DMS153 treated with DMSO at 0.1 percent for 48 hours (cell line): ENCODE results near the gene PCIF1.
"Not testable (repeated sequence)": the region's sequence is repeated elsewhere in the genome, so short reads cannot be mapped to it uniquely, and the experiment has no call there.

ENCODE experiments used
- DNase-seq: peaks from one replicate; lab custom pipeline; 2025; ENCODE audit not compliant: unreplicated experiment; lab: John Stamatoyannopoulos, UW

PCIF1 gene

DNA sequence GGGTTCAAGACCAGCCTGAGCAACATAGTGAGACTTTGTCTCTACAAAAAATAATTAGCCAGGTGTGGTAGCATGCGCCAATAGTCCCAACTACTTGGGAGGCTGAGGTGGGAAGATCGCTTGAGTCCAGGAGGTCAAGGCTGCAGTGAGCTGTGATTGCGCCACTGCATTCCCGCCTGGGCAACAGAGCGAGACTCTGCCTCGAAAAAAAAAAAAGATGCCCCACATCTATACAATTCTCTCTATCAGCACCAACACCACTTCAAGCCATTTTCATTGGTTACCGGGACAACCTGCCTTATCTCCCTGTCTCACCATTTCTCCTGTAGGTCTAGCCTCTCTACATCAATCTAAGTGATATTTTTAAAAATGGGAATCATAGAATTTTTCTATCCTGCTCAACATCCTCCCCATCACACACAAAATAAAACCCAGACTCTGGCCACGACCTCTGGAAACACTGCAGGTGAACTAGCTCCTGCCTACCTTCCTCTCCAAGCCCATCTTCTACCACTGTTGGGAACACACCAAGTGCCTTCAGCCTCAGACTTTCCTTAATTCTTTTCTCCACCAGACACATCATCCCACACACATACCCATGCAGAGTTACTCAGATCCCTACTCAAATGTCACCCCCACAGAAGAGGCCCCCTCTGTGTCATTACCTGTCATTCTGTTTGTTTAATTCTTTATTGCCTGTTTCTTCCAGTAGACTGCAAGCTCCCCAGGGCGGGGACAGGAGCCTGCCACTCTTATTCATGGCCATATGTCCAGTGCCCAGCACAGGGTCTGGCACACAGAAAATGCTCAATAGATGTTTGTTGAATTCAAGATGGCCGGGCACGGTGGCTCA, 12.9 kb upstream of the PCIF1 start:
- no peak for DNase-seq

DNA sequence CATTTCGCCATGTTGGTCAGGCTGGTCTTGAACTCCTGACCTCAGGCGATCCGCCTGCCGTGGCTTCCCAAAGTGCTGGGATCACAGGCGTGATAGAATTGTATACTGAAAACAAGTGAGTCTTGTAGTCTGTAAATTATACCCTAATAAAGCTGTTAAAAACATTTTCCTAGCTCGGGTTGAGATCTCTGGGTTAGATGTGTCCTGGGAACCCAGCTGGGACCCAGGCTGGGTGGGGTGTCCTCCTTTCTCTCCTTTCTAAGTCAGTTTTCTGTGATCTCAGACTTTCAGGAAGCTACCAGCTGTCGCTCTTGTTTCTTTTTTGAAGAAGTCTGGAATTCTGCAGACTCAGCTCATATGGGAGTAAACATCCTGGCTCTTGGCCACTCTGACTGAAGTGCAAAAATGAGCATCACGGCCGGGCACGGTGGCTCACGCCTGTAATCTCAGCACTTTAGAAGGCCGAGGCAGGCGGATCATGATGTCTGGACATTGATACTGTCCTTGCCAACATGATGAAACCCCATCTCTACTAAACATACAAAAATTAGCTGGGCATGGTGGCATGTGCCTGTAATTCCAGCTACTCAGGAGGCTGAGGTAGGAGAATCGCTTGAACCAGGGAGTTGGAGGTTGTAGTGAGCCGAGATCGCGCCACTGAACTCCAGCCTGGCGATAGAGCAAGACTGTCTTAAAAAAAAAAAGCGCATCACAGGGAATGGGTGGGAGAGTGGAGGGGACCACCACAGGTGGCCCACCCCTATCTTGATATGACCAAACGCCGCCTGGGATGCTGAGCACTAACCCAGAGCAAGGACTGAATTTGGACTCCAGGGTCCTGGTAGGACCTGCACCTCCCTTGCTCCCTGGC, 9.9 kb upstream of the PCIF1 start:
- DNase-seq = no peak

DNA sequence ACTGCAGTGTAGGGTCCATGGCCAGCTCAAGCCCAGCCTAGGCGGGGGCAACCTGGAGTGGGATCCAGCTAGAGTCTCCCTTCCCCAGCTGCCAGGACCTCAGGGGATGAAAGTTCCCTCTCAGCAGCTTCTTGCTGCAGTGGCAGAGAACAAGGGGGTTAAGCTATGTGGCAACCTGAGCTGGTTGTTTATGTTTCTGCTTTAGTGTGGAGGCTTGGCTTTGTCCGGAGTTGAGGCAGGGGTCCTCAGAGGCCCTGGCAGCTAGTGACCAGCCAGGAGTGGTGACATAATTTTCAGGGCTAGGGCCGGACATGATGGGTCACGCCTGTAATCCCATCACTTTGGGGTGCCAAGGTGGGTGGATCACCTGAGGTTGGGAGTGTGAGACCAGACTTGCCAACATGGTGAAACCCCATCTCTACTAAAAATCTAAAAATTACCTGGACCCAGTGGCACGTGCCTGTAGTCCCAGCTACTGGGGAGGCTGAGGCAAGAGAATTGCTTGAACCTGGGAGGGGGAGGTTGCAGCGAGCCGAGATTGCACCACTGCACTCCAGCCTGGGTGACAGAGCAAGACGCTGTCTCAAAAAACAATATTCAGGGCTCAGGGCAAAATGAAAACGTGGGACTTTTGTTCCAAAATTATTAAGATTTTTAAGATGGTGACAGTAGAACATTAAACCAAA, 8.5 kb upstream of the PCIF1 start:
- no peak for DNase-seq

DNA sequence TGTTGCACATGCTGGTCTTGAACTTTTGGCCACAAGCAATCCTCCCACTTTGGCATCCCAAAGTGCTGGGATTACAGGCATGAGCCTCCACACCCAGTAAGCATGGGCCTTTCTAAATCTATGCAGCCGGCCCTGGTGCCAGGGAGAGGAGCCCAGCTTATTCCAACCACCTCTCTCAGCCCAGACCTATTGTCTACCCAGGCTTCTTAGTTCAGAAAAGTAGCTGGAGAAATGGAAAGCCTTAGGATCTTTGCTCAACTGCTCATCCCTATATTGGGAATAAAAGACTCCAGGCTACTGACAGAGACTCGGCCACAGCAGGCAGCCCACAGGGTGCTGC, 7.8 kb upstream of the PCIF1 start:
- no peak for DNase-seq

DNA sequence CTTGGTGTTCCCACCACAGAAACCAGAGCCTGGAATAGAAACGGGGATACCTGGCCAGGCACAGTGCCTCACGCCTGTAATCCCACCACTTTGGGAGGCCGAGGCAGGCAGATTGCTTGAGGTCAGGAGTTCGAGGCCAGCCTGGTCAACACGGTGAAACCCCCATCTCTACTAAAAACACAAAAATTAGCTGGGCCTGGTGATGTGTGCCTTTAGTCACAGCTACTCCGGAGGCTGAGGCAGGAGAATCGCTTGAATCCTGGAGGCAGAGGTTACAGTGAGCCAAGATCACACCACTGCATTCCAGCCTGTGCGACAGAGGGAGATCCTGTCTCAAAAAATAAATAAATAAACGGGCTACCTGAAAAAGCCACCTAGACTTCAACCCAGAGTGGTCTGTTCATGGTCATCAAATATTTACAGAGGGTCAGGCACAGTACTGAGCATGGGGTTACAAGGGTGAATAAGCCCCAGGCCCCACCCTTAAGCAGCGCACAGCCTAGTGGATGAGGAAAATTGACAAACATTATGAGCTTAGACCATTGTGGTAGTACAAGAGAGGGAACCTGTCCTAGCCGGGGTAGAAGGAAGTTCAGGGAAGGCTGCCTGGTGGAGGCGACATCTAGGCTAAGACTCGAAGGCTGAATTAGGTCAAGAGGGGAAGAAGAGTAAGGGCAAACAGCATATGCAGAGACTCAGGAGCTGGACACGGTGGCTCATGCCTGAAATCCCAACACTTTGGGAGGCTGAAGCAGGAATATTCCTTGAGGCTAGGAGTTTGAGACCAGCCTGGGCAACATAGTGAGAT, 7.2 kb upstream of the PCIF1 start:
- no peak for DNase-seq

DNA sequence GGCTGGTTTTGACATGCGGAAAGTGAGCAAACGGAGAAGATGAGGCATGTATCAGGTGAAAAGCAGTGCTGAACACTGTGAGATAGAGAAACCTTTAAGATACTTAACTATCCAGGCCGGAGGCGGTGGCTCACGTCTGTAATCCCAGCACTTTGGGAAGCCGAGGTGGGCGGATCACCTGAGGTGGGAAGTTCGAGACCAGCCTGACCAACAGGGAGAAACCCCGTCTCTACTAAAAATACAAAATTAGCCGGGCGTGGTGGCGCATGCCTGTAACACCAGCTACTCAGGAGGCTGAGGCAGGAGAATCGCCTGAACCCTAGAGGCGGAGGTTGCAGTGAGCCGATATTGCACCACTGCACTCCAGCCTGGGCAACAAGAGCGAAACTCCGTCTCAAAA, 2.8 kb upstream of the PCIF1 start:
- DNase-seq = not testable (repeated sequence)

DNA sequence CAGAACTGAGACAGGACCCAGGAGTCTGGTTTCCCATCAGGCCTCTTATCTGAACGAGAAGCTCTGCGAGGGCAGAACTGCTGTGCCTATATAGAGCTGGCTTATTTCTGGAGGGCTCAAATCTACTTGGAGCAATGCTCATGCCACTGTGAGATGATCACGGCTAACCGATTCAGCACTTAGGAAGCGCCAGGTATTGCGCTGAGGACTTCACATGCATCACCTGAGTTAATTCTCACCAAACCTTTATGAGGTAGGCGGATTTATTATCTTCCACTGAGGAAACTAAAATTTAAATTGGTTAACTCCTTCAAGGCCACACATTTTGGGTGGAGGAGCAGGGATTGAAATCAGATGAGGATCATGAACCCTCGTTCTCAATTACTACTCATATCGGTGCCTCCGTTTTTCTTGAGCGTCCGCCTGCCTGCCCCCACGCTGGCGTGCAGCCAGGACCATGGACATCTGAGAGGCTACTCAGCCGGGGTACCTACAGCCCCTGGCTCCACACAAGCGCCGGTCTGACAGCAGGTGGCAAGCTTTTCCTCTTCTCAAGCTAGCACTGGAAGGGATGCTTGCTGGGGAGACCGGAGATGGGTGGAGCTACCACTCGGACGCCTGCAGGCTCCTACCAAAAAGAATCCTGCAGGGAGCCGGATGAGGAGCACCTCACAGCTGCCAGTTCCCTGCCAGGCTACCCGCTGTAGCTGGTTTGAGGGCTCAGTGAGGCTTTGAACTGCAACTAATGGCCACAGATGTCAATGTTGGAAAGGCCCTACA, 1.0 kb upstream of the PCIF1 start:
- DNase-seq = peak; percentile 84

DNA sequence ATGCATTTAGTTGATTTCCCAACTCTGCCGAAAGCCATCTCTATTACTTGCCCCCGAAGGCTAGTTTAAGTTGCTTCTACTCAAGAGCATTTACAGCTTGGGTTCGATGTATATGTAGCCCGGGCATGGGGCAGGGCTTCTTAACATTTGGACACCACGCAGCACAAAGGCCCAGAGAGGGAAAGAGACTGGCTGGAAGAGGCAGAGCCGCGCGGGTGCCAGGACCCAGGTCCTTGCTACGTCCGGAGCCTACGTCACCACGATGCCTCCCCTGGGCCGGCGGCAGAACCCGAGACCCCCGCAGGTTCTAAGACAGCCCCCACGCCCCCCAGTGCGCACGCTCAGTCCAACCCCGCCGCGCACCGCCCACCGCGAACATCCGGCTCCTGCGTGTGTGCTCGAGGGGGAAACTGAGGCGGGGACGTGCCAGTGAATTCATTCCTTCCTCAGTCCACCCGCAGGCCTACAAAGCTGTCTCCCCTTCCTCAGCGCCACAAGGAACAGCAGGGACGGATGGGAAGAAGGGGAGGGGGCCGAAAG, 367 bp upstream of the PCIF1 start:
- DNase-seq = no peak

DNA sequence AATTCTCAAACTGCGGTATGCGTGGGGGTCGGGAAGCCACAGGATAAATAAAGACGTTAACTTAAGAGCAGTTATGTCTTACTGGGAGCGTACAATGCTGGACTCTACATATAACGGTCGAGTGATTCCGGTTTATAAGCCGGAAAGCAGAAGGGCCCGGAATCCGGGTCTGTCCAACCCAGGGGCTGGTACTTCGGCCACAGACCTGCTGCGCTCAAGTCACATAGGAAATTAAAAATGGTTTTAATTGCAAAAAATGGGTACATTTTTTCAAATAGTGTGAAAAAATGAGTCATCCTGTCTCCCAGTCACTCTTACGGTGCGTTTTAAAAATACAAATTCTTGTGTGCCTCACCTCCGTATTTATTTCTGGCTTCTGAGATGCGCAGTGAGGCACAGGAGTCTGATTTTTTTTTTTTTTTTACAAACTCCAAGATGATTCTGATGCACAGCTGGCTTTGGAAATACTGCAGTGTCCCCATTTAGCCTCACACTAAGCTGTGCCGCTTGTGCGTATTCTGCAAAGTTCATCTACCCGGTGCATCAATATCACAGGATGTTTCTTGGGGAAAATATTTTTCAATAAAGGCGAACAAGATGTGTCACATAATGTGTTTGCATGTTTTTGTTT, 1.0 kb downstream of the PCIF1 start:
- no peak for DNase-seq

DNA sequence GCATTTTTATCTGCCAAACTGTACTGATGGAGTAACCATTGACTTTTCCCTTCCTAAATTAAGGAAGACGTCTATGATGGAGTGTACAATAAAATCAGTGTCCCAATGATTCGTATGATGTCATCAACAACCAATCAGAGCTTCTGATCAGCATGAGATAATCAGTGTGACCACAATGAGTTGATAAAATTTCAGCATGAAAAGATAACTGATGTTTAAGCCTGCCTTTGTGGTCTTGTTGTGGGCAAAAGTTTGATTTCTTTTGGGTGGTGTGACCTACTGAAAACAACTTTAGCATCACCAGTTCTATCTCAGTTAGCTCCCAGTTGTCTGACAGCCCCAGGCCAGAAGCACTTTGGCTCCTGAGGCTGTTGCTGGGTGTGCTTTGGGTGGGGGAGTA, 3.3 kb downstream of the PCIF1 start:
- DNase-seq = no peak

DNA sequence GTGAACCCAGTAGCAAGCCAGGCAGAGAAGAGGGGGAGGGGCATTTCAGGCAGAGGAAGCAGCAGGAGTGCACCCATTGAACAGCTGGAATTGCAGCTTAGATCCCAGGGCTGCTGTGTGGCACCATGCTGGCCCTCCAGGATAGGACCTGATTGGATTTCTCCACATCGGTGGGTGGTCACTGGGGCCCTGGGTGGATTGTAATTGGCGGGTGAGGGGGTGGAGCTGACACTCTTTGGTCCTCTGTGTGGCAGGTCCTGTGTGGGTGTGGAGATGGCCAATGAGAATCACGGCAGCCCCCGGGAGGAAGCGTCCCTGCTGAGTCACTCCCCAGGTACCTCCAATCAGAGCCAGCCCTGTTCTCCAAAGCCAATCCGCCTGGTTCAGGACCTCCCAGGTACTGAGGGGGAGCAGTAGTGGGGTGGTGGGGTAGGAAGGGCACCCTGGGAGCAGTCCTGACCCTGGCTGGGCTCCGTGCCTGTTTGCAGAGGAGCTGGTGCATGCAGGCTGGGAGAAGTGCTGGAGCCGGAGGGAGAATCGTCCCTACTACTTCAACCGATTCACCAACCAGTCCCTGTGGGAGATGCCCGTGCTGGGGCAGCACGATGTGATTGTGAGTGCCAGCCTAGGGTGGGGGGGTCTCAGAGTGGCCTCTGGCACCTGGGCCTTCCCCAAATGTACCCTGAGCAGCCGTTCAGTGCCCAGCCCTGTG, 4.4 kb downstream of the PCIF1 start:
- DNase-seq = no peak

DNA sequence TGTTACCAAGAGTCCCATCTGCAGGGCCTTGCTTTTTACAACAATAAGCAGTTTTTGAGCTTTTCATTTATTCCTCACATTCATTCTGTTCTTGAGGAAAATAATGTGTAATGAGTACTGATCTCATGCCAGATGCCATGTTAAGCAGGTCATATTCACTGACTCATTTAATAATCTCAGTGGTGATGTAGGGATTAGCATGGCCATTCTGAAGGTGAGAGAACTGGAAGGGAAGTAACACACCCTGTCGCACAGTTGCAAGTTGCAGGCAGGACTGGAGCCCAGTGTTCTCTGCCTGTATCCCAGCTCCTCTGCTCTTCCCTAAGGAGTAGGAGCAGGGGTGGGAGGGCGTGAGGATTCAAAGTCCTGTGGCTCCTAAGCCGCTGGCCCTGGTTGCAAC, 5.6 kb downstream of the PCIF1 start:
- no peak for DNase-seq

DNA sequence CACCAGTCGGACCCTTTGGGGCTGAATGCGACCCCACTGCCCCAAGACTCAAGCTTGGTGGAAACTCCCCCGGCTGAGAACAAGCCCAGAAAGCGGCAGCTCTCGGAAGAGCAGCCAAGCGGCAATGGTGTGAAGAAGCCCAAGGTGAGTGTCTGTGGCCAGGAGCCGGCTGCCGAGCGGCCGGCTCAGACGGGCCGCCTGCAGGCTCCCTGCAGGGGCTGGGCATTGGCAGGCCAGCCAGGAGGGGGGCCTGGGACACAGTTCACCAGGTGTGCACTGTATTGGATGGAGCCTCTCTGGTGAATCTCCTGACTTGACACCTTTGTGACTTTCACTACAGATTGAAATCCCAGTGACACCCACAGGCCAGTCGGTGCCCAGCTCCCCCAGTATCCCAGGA, 6.0 kb downstream of the PCIF1 start:
- no peak for DNase-seq

DNA sequence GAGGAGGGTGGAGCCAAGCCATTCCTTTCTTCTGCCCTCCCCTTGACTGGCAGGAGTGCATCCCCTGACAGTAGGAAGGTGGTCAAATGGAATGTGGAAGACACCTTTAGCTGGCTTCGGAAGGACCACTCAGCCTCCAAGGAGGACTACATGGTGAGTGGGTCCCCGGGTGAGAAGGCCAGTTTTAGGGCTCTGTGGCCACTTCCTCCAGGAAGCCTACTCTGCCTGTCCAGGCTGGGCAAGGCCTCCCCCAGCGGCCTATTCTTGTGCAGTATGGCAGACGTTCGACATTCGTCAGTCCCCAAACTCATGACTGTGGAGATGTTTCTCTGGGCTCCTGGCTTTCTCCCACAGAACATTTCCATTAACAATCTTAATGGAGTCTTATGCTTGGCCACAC, 9.1 kb downstream of the PCIF1 start:
- no peak for DNase-seq

DNA sequence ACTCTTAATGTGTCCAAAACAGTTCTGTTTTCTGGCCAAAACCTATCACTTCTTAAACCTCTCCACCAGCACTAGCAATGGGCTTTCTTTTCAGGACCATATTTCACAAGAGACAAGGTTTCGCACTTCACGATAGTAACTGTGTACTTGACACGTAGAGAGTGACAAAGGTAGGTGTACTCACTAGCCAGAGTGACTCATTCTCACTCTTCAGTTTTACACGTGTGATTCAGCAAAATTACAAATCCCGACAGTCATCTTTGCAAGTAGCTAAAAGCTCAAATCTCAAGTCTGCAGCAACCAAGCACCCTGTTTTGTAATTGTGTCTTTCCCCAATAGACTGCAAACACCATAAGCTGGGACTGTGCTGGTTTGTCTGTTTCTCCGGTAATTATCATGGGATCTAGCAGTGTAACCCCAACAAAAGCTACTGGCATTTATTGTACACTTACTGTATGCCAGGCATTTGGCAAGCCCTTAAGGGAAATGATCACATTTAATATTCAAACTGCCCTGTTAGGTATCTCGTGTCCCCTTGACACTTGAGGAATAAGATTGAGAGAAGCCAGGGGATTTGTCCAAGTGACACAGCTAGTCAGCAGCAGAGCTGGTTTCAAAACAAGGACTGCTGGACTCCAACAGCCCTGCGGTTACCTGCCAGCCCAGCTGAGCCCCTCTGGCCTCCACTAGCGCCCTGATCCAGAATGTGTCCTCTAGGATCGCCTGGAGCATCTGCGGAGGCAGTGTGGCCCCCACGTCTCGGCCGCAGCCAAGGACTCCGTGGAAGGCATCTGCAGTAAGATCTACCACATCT, 9.9 kb downstream of the PCIF1 start:
- no peak for DNase-seq

DNA sequence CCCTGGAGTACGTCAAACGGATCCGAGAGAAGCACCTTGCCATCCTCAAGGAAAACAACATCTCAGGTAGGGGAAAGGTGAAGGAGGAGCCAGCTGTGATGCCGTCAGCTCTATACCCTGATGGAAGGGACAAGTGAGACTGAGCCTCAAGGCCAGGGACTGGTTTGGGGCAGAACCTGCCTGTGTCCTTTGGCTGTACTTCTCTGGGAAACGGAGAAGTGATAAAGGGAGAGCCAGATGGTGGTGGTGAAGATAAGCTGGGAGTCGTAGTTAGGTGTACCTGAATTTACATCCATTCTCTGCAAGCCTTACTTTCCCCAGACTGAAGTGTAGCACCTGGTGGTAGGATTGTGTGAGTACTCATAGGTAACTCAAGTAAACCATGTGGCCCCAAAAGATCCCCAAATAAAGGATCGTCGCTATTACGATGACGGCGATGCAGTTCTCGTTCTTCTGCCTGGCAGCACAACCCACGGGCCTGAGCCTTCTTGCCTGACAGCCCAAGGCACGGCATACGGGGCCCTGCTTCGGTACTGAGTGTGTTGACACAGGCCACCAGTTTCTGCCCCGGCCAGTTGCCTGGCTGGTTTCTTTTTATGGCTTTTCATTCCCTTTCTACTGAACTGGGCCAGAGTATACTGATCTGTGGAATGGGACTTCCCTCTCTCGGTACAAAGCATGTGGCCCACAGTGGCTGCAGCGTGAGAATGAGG, 10.6 kb downstream of the PCIF1 start:
- DNase-seq = no peak

DNA sequence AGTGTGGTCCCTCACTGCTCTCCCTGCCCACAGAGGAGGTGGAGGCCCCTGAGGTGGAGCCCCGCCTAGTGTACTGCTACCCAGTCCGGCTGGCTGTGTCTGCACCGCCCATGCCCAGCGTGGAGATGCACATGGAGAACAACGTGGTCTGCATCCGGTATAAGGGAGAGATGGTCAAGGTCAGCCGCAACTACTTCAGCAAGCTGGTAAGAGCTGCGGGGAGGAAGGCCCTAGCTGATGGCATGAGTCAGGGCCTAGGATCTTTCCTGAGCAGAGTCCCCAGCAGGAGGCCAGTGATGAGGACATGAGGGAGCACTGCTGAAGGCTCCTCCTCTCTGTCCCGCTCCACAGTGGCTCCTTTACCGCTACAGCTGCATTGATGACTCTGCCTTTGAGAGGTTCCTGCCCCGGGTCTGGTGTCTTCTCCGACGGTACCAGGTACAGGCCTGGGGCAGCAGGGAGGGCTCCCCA, 11.2 kb downstream of the PCIF1 start:
- DNase-seq = no peak
